ENCODE measurements around the gene DLEC1.

- TF ChIP-seq EZH2 (IDR thresholded peaks at IDR 0.05; ENCODE audit: insufficient read depth, poor library complexity, severe bottlenecking) (no peak), EZH2phosphoT487 (IDR thresholded peaks at IDR 0.05; ENCODE audit: insufficient read depth, low read depth) (no peak)
Measured at GRCh38 chr3:37997791-37998370, 41.1 kb upstream of the DLEC1 start.
